H1 (cell line): ENCODE results near the gene ISOC1. TPM values are rescaled to one million over a fixed set of nuclear protein-coding genes. Genes with fewer than 3 reads are reported as not detected.

Experiments used
- HDAC2 ChIP-seq, 2 experiments: fragments of 300-600 bp in 1 of 2; sonication (generic) in 1 of 2; IDR thresholded peaks; 2 replicates each; pipeline ENCODE4 v1.6.1; 2011 to 2012; ENCODE audit warnings: low read depth in 2 of 2, low read length in 2 of 2, mild to moderate bottlenecking in 2 of 2, moderate library complexity in 2 of 2, borderline replicate concordance in 1 of 2, inconsistent platforms in 1 of 2
- PHF8 ChIP-seq: fragments of 200-600 bp; sonication (generic); conservative IDR thresholded peaks from 2 replicates; pipeline ENCODE4 v1.7.1; 2012; ENCODE audit warnings: low read depth, mild to moderate bottlenecking, inconsistent platforms, low read length, moderate library complexity
- RAD21 ChIP-seq, 2 experiments: IDR thresholded peaks in 1 of 2; conservative IDR thresholded peaks in 1 of 2; 2 replicates each; pipeline ENCODE4 v1.6.1; 2011; ENCODE audit warnings: low read depth in 2 of 2, low read length in 2 of 2, improper control_type of control experiment in 1 of 2, inconsistent platforms in 1 of 2, mild to moderate bottlenecking in 1 of 2, moderate library complexity in 1 of 2
- polyA plus RNA-seq, 7 experiments: library from polyadenylated mRNA; depleted of rRNA in 3 of 7; stranded (reverse) in 5 of 7; unstranded in 2 of 7; fragments of >200 nt in 5 of 7; fragments of 200-250 nt in 2 of 7; gene quantifications; 1 replicate in 5 of 7; 2 replicates in 1 of 7; 4 replicates in 1 of 7; pipeline versions ENCODE4 v1.2.1 to v1.2.3, GENCODE V29; 2011 to 2013; ENCODE audit warnings: missing spikeins in 2 of 7, mixed read lengths in 2 of 7
- total RNA-seq: library from RNA; stranded (reverse); fragmentation: NEBNext Ultra II Directional; extraction: Animal tissue kit (Norgen Biotek cat#: 25700); gene quantifications from 2 replicates; pipeline ENCODE4 v1.2.1, GENCODE V29; 2021
- TF ChIP-seq, protein P1 (sequence below): IDR thresholded peaks from 2 replicates; pipeline ENCODE4 v1.6.1; 2012; ENCODE audit warnings: inconsistent platforms
- TF ChIP-seq, protein P2 (sequence below): IDR thresholded peaks from 2 replicates; pipeline ENCODE4 v1.6.1; 2012; ENCODE audit warnings: inconsistent platforms

Gene ISOC1
- total and polyA plus RNA-seq, 2 of the 8 experiments (the other 6 are each of a cell fraction or from before 2014, with no cell fraction given), result 27.7 to 34.9 TPM

DNA sequence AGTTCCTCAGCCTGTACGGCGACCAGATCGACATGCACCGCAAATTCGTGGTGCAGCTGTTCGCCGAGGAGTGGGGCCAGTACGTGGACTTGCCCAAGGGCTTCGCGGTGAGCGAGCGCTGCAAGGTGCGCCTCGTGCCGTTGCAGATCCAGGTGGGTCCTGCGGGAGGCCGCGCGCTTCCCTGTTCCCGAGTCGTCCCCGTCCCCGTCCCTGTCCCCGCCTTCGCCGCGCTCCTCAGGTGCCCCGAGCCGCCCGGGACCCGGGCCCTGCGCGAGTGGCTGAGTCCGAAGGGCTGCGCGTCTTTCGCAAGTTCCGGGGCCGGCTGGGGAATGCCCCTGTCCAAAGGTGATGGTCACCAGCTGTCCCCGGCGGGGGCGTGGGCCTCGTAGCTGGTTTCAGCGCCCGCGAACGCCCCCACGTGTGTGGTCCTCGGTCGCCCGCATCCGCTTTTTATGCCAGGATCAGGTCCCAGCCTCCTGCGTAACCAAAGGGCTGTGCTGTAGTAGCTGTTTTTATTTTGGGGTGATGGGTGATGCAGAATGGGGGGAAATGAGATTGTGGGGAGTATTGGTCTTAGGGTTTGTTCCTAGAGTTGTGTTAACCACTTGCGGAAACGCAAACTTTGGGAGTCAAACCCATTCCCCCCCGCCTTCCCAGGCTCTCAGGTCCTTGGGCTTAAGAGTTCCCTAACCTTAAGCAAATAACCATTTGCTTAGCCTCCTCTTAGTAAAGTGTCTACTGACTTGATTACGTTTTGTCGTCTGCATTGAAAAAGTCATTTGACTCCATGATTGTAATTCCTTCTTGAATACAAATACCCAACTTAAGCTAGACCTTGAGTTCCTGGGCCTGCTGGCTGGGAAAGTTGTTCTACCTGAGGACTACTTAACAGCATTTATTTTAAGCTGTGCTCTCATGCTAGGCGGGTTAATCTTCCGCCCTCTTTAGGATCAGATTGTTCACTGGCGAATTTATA is 663 bp downstream of the ISOC1 start (continued):
- TF ChIP-seq RAD21 (IDR thresholded peaks at IDR 0.05 in 1 of 2, conservative IDR thresholded peaks at IDR 0.05 in 1 of 2; ENCODE audit: low read depth in 2 of 2, low read length in 2 of 2), result 0 out of 4 replicates have a peak, but pooled peaks of 1 of the 2 experiments have one; percentile 1
- TF ChIP-seq, protein P1, sequence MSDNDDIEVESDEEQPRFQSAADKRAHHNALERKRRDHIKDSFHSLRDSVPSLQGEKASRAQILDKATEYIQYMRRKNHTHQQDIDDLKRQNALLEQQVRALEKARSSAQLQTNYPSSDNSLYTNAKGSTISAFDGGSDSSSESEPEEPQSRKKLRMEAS, result peak; percentile 87
- peak; percentile 37; the same call in 1 of the 2 replicates for TF ChIP-seq PHF8
- 0 out of 4 replicates have a peak, but pooled peaks of 1 of the 2 experiments have one; percentile 14 for TF ChIP-seq HDAC2 (IDR thresholded peaks at IDR 0.05; ENCODE audit: borderline replicate concordance in 1 of 2, low read depth in 2 of 2, low read length in 2 of 2)
- TF ChIP-seq, protein P2, sequence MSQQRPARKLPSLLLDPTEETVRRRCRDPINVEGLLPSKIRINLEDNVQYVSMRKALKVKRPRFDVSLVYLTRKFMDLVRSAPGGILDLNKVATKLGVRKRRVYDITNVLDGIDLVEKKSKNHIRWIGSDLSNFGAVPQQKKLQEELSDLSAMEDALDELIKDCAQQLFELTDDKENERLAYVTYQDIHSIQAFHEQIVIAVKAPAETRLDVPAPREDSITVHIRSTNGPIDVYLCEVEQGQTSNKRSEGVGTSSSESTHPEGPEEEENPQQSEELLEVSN, result peak; percentile 61
